Gastroesophageal sphincter (tissue), 4 donors: ENCODE measurements around the gene BRD4. TPM values are rescaled to one million over a fixed set of nuclear protein-coding genes. Genes with fewer than 3 reads are reported as not detected.

Experiments used
- ATAC-seq: fragments of 150-250 bp; one replicate; pipeline ENCODE4 v1.9.1; 2016; ENCODE audit warnings: mild to moderate bottlenecking, moderate library complexity
- H3K27ac ChIP-seq, 4 donors: fragments of 200-600 bp; sonication (generic) in 3 of 4; 1 replicate in 3 of 4; 2 replicates in 1 of 4; pipeline ENCODE4 v1.5.1; 2016 to 2019
- H3K27me3 ChIP-seq: fragments of 200-600 bp; sonication (generic); one replicate; pipeline ENCODE4 v1.5.1; 2019
- H3K36me3 ChIP-seq, 2 donors: fragments of 200-600 bp; sonication (generic); one replicate each; pipeline ENCODE4 v1.5.1; 2019; ENCODE audit warnings: control low read depth in 1 of 2
- H3K4me1 ChIP-seq, 3 donors: fragments of 200-600 bp; sonication (generic); 1 replicate in 2 of 3; 2 replicates in 1 of 3; pipeline ENCODE4 v1.5.1; 2016 to 2019; ENCODE audit warnings: control low read depth in 2 of 3
- H3K4me3 ChIP-seq, 2 donors: fragments of 200-600 bp; sonication (generic); one replicate each; pipeline ENCODE4 v1.5.1; 2019; ENCODE audit warnings: mild to moderate bottlenecking in 1 of 2, moderate library complexity in 1 of 2
- H3K9me3 ChIP-seq, 3 donors: fragments of 200-600 bp; sonication (generic); one replicate each; pipeline ENCODE4 v1.5.1; 2017 to 2019; ENCODE audit warnings: control low read depth in 2 of 3
- CTCF ChIP-seq, 4 experiments: fragments of 200-600 bp in 2 of 4; fragments of 450-650 bp in 2 of 4; sonication (generic) in 1 of 4; IDR thresholded peaks; one replicate each; pipeline ENCODE4 v1.5.1; 2017 to 2019; ENCODE audit warnings: antibody characterized with exemption in 4 of 4, mild to moderate bottlenecking in 2 of 4, moderate library complexity in 2 of 4
- EP300 ChIP-seq: sonication (generic); formaldehyde crosslinking; IDR thresholded peaks from one replicate; pipeline ENCODE4 v1.6.1; 2017; ENCODE audit warnings: antibody characterized with exemption, mild to moderate bottlenecking
- POLR2A ChIP-seq, 2 donors: fragments of 450-650 bp; IDR thresholded peaks; one replicate each; pipeline ENCODE4 v1.6.1; 2017; ENCODE audit warnings: antibody characterized with exemption in 2 of 2, mild to moderate bottlenecking in 2 of 2, moderate library complexity in 1 of 2
- POLR2AphosphoS5 ChIP-seq: sonication (generic); formaldehyde crosslinking; IDR thresholded peaks from one replicate; pipeline ENCODE4 v1.6.1; 2017; ENCODE audit warnings: antibody characterized with exemption
- WGBS, 2 donors: methylation state at CpG; one replicate each; pipeline ENCODE4 v1.1.5; 2018; ENCODE audit warnings: low coverage in 1 of 2; 5-methylcytosine and 5-hydroxymethylcytosine counted together
- total RNA-seq, 4 donors: library from RNA; depleted of rRNA; stranded (reverse); fragments of >200 nt; gene quantifications; one replicate each; pipeline ENCODE4 v1.1.0, GENCODE V29; 2016

Gene BRD4
- total RNA-seq, 4 donors from 2014 or later: 29.6 to 49.3 (median 34.4) TPM

DNA sequence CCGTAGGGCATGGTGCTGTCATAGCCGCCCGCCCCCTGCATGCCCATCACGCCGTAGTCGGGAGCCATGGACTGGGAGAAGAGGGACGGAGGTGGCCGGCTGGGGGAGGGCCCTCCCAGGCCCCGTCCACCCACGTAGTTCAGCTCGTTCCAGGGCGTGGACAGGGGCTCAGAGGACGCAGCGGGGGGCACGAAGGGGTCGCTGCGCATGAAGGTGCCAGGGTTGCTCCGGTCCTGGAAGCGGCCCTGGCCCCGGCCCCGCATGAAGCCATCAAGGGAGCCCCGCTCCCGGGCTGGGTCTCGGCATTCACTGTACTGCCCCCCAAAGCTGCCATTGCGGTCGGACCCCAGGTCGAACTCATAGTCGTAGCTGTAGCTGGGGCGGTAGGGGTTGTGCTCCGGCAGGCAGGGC lies 40.6 kb upstream of the BRD4 start:
- no peak for ATAC-seq
- TF ChIP-seq POLR2AphosphoS5 (no peak), CTCF (IDR thresholded peaks at IDR 0.05) (no peak), EP300 (no peak), POLR2A (IDR thresholded peaks at IDR 0.05) (no peak)
- Histone ChIP-seq H3K27ac (no peak overlapping the region), H3K4me1 (peaks cover 0 to 52% (median 34%) of the 10 kb centered on the region in 3 donors), H3K27me3 (no peaks in the 10 kb centered on the region), H3K4me3 (no peak overlapping the region), H3K36me3 (peaks cover 4 to 69% of the 10 kb centered on the region in 2 donors), H3K9me3 (no peaks in the 10 kb centered on the region)
- 92% methylated on average over 8 of the region's 30 CpGs; no CpG with 5 or more reads in 1 of the 2 donors for WGBS, 2 donors

DNA sequence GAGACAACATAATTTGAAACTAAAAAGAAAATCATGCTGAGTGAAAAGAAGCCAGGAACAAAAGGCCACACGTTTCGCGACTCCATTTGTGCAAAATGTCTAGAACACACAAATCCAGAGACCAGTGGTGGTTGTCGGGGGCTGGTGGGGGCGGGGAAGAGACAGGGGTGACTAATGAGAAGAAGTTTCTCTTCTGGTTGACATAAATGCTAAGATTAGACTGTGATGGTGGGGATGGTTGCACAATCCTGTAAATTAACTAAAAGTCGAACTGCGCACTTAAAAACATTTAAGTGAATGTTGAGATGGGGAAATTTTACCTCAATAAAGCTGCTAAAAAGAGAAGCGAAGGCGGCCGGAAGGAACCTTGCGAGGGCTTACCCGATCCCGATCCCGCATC lies 40.1 kb upstream of the BRD4 start:
- no peaks in the 10 kb centered on the region for H3K27me3 ChIP-seq
- 85 to 89% methylated on average over 8 to 11 of the region's 14 CpGs for WGBS, 2 donors
- no peak for ATAC-seq
- no peak overlapping the region for H3K27ac ChIP-seq
- TF ChIP-seq POLR2A (IDR thresholded peaks at IDR 0.05) (no peak), POLR2AphosphoS5 (no peak), CTCF (IDR thresholded peaks at IDR 0.05) (no peak), EP300 (no peak)
- H3K4me1 ChIP-seq: peaks cover 0 to 48% (median 30%) of the 10 kb centered on the region in 3 donors
- H3K36me3 ChIP-seq: peaks cover 4 to 73% of the 10 kb centered on the region in 2 donors
- H3K9me3 ChIP-seq: no peaks in the 10 kb centered on the region
- H3K4me3 ChIP-seq: no peak overlapping the region

DNA sequence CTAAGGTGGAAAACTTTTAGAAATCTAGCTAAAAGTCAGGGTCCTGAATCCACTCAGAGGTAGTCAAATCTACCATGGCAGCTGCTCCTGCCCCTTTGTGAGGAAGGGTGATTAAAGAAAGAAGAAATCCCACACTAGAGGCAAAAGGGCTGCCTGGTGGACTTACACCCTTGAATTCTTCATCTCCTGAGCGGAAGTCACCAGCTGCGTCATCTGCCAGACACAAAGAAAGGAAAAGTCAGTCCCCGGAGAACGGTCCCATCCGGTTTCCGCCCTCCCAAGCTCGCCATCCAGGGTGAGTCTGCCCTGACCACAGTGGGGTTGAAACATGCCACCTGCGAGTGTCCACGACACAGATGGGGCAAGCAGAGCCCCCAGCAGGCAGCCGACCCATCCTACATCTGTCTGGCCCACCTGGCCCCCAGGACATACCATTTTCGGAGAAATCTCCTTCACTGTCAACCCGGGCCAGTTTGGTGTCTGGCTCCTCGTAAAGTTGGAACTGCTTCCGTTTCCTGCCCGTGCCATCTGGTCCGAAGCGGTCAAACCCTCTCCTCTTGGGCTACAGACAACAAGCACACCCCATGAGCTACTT lies 39.5 kb upstream of the BRD4 start:
- TF ChIP-seq POLR2A (IDR thresholded peaks at IDR 0.05) (no peak), EP300 (no peak), CTCF (IDR thresholded peaks at IDR 0.05) (no peak), POLR2AphosphoS5 (no peak)
- Histone ChIP-seq H3K27ac (no peak overlapping the region), H3K36me3 (peaks cover 4 to 79% of the 10 kb centered on the region in 2 donors), H3K27me3 (no peaks in the 10 kb centered on the region), H3K4me1 (peaks cover 0 to 42% (median 24%) of the 10 kb centered on the region in 3 donors), H3K4me3 (no peak overlapping the region), H3K9me3 (no peaks in the 10 kb centered on the region)
- no peak for ATAC-seq
- WGBS, 2 donors: 87 to 100% methylated on average over 2 to 11 of the region's 17 CpGs

GRCh38 chr19:15371119-15371518 lies 38.8 kb upstream of the BRD4 start:
- ATAC-seq: no peak
- peaks cover 4 to 87% of the 10 kb centered on the region in 2 donors for H3K36me3 ChIP-seq
- WGBS, 2 donors: 87% methylated on average over 3 to 5 of the region's 7 CpGs

More at GRCh38 chr19:15371119-15371518, 38.8 kb upstream of the BRD4 start:
- Histone ChIP-seq H3K9me3 (no peaks in the 10 kb centered on the region), H3K27me3 (no peaks in the 10 kb centered on the region), H3K4me3 (no peak overlapping the region), H3K27ac (no peak overlapping the region), H3K4me1 (peaks cover 0 to 35% (median 19%) of the 10 kb centered on the region in 3 donors)
- no peak for TF ChIP-seq EP300
- TF ChIP-seq CTCF (IDR thresholded peaks at IDR 0.05): no peak
- no peak for TF ChIP-seq POLR2AphosphoS5
- TF ChIP-seq POLR2A (IDR thresholded peaks at IDR 0.05): no peak
